Ovary (tissue), 9 donors: ENCODE data around the gene ZCCHC3. TPM values are rescaled to one million over a fixed set of nuclear protein-coding genes. Genes with fewer than 3 reads are reported as not detected.

Source experiments
- DNase-seq, 5 donors: peaks; one replicate each; pipeline ENCODE4 v3.0.0-alpha.2; 2019 to 2020
- H3K27ac ChIP-seq, 2 donors: fragments of 200-600 bp; one replicate each; pipeline versions ENCODE4 v1.5.1 to v1.8.0; 2019 to 2022
- H3K27me3 ChIP-seq: fragments of 200-600 bp; one replicate; pipeline ENCODE4 v1.8.0; 2022
- H3K36me3 ChIP-seq: fragments of 200-600 bp; sonication (generic); one replicate; pipeline ENCODE4 v1.5.1; 2019
- H3K4me1 ChIP-seq: one replicate; pipeline ENCODE4 v1.8.1; 2013; ENCODE audit warnings: mild to moderate bottlenecking, moderate library complexity; ENCODE audit not compliant: insufficient read depth
- H3K4me3 ChIP-seq: fragments of 200-600 bp; sonication (generic); one replicate; pipeline ENCODE4 v1.5.1; 2017
- H3K9me3 ChIP-seq, 2 donors: fragments of 200-600 bp in 1 of 2; sonication (generic) in 1 of 2; one replicate each; pipeline versions ENCODE4 v1.5.1 to v1.8.1; 2013 to 2019; ENCODE audit warnings: mild to moderate bottlenecking in 1 of 2, moderate library complexity in 1 of 2
- CTCF ChIP-seq, 3 donors: fragments of 450-650 bp in 2 of 3; fragments of 200-600 bp in 1 of 3; IDR thresholded peaks; one replicate each; pipeline versions ENCODE4 v1.5.1 to v1.8.0; 2016 to 2022; ENCODE audit warnings: antibody characterized with exemption in 3 of 3, mild to moderate bottlenecking in 1 of 3
- EP300 ChIP-seq: sonication (generic); formaldehyde crosslinking; IDR thresholded peaks from one replicate; pipeline ENCODE4 v1.6.1; 2017; ENCODE audit warnings: antibody characterized with exemption
- POLR2A ChIP-seq: fragments of 450-650 bp; IDR thresholded peaks from one replicate; pipeline ENCODE4 v1.6.1; 2017; ENCODE audit warnings: antibody characterized with exemption, mild to moderate bottlenecking, moderate library complexity
- WGBS, 3 donors: extraction: QIAGEN DNeasy Blood & Tissue Kit in 1 of 3; methylation state at CpG; one replicate each; pipeline versions ENCODE4 v1.1.5 to v1.1.7; 2013 to 2017; 5-methylcytosine and 5-hydroxymethylcytosine counted together
- intact Hi-C, 4 donors: fragments of 100-400 bp; cut with DNase I; formaldehyde crosslinking; loops; one replicate each; pipeline versions ENCODE4 v1.11.0 to v1.15.1; 2022 to 2023
- polyA plus RNA-seq, 2 donors: library from polyadenylated mRNA; stranded (reverse); fragments of 200-250 nt in 1 of 2; fragments of 350-450 nt in 1 of 2; fragmentation: Illumina TruSeq in 1 of 2; extraction: RNeasy Lipid Tissue Mini Kit (QIAGEN cat#74804) in 1 of 2; gene quantifications; one replicate each; pipeline ENCODE4 v1.2.3, GENCODE V29; 2013 to 2014
- total RNA-seq, 7 donors: library from RNA; depleted of rRNA in 2 of 7; stranded (reverse); fragments of >200 nt in 2 of 7; fragmentation: NEBNext Ultra II Directional in 3 of 7; extraction: Animal tissue kit (Norgen Biotek cat#: 25700) in 3 of 7; gene quantifications; one replicate each; pipeline versions ENCODE4 v1.1.0 to v1.2.4, GENCODE V29; 2016 to 2023
- donor health status: DM: no; HTN: no; CAD: no; lungs with moderate emphysema.
- donor health status: DM: no; HTN: no; CAD: no.
- donor health status: Bipolar disorder and iron deficiency.
- donor health status: DM: yes; HTN: yes; CAD: no.
- donor health status: DM: no; HTN: no; CAD: no.
- donor health status: DM: yes; HTN: yes; CAD: no.

Gene ZCCHC3
- total and polyA plus RNA-seq, 9 donors, result 13.6 to 28.1 (median 23.1) TPM

- TF ChIP-seq POLR2A (no peak), EP300 (no peak), CTCF (IDR thresholded peaks at IDR 0.05) (no peak)
- peaks cover 4% of the 10 kb centered on the region for H3K4me1 ChIP-seq
- 74 to 83% (median 77%) methylated on average over 2 of the region's 2 CpGs for WGBS, 3 donors
- intact Hi-C loops, result no loop called here
- H3K36me3 ChIP-seq, result no peaks in the 10 kb centered on the region
- H3K4me3 ChIP-seq, result no peak overlapping the region
- no peak for DNase-seq
- no peak overlapping the region for H3K27ac ChIP-seq
- no peaks in the 10 kb centered on the region for H3K27me3 ChIP-seq
- no peaks in the 10 kb centered on the region for H3K9me3 ChIP-seq
Measured at GRCh38 chr20:341682-342081, 44.3 kb downstream of the ZCCHC3 start.

- Histone ChIP-seq H3K4me1 (peaks cover 4% of the 10 kb centered on the region), H3K27ac (no peak overlapping the region), H3K4me3 (no peak overlapping the region), H3K36me3 (no peaks in the 10 kb centered on the region), H3K27me3 (no peaks in the 10 kb centered on the region), H3K9me3 (no peaks in the 10 kb centered on the region)
- no peak for DNase-seq
- TF ChIP-seq CTCF (IDR thresholded peaks at IDR 0.05) (no peak), POLR2A (no peak), EP300 (no peak)
- intact Hi-C loops, result no loop called here
Measured at GRCh38 chr20:343107-343506, 45.7 kb downstream of the ZCCHC3 start.

- 56 to 59% (median 57%) methylated on average over 9 of the region's 9 CpGs for WGBS, 3 donors
- peak in 1 of 5 donors; percentile 33 for DNase-seq
Measured at GRCh38 chr20:346033-346639, 48.8 kb downstream of the ZCCHC3 start.

GRCh38 chr20:346640-347316 lies 49.4 kb downstream of the ZCCHC3 start, which contains the start of gene NRSN2:
Gene NRSN2, plus strand, starts transcription at chr20:347111. Its CDS starts 2,533 bp downstream, at chr20:349644.
- Histone ChIP-seq H3K36me3 (no peaks in the 10 kb centered on the region), H3K27ac (peak within 1 kb of the TSS; percentile 69 to 98), H3K4me1 (peaks cover 7% of the 10 kb centered on the region), H3K9me3 (no peaks in the 10 kb centered on the region), H3K4me3 (peak within 1 kb of the TSS; percentile 80), H3K27me3 (no peaks in the 10 kb centered on the region)
- intact Hi-C loops, result no loop called here
- 0 to 1% (median 1%) methylated on average over 32 to 50 of the region's 50 CpGs for WGBS, 3 donors
- no peak for TF ChIP-seq EP300
- peak; percentile 63 for TF ChIP-seq POLR2A
- DNase-seq, result peak; percentile 72 to 85 (median 82)

More at GRCh38 chr20:346033-346639, 48.8 kb downstream of the ZCCHC3 start:
- peak overlapping the region; percentile 80 for H3K4me3 ChIP-seq
- peak overlapping the region; percentile 69 to 98 for H3K27ac ChIP-seq
- H3K36me3 ChIP-seq, result no peaks in the 10 kb centered on the region
- intact Hi-C loops, result no loop called here
- peaks cover 7% of the 10 kb centered on the region for H3K4me1 ChIP-seq
- TF ChIP-seq EP300 (no peak), CTCF (IDR thresholded peaks at IDR 0.05) (no peak), POLR2A (no peak)
- H3K27me3 ChIP-seq, result no peaks in the 10 kb centered on the region
- H3K9me3 ChIP-seq, result no peaks in the 10 kb centered on the region

GRCh38 chr20:347317-347639 lies 49.9 kb downstream of the ZCCHC3 start:
- no peaks in the 10 kb centered on the region for H3K9me3 ChIP-seq
- H3K27me3 ChIP-seq, result no peaks in the 10 kb centered on the region
- H3K4me3 ChIP-seq, result peak overlapping the region; percentile 80
- H3K4me1 ChIP-seq, result peaks cover 7% of the 10 kb centered on the region
- 0 to 1% (median 1%) methylated on average over 18 to 19 of the region's 19 CpGs for WGBS, 3 donors
- intact Hi-C loops, result no loop called here
- TF ChIP-seq CTCF (IDR thresholded peaks at IDR 0.05) (no peak), EP300 (no peak), POLR2A (no peak)
- H3K36me3 ChIP-seq, result no peaks in the 10 kb centered on the region
- peak overlapping the region; percentile 69 to 98 for H3K27ac ChIP-seq
- no peak for DNase-seq
